ENCODE results near the gene CTDSPL. TPM values are rescaled to one million over a fixed set of nuclear protein-coding genes. Genes with fewer than 3 reads are reported as not detected.

Gene CTDSPL
- total and polyA plus RNA-seq, 2 donors, result 36.9 to 58.2 TPM

- Histone ChIP-seq H3K27ac (ENCODE audit: low read depth) (no peak overlapping the region), H3K36me3 (ENCODE audit: insufficient read depth) (no peaks in the 10 kb centered on the region), H3K4me3 (ENCODE audit: low read depth, low read length) (no peak overlapping the region), H3K4me1 (ENCODE audit: insufficient read depth) (no peaks in the 10 kb centered on the region)
- DNase-seq (ENCODE audit: extremely low spot score), result no peak
- 83% methylated on average over 3 of the region's 3 CpGs for WGBS
Observed at GRCh38 chr3:37888421-37888820, 26.7 kb downstream of the CTDSPL start.

GRCh38 chr3:37890522-37890921 is 28.8 kb downstream of the CTDSPL start:
- Histone ChIP-seq H3K27ac (ENCODE audit: low read depth) (no peak overlapping the region), H3K4me3 (ENCODE audit: low read depth, low read length) (no peak overlapping the region), H3K36me3 (ENCODE audit: insufficient read depth) (no peaks in the 10 kb centered on the region), H3K4me1 (ENCODE audit: insufficient read depth) (no peaks in the 10 kb centered on the region)
- 86% methylated on average over 5 of the region's 5 CpGs for WGBS
- DNase-seq (ENCODE audit: extremely low spot score), result no peak

- Histone ChIP-seq H3K4me1 (ENCODE audit: insufficient read depth) (no peaks in the 10 kb centered on the region), H3K36me3 (ENCODE audit: insufficient read depth) (no peaks in the 10 kb centered on the region), H3K4me3 (ENCODE audit: low read depth, low read length) (no peak overlapping the region), H3K27ac (ENCODE audit: low read depth) (no peak overlapping the region)
- DNase-seq (ENCODE audit: extremely low spot score), result no peak
- 47% methylated on average over 3 of the region's 3 CpGs for WGBS
Observed at GRCh38 chr3:37891227-37891626, 29.5 kb downstream of the CTDSPL start.

- Histone ChIP-seq H3K4me3 (ENCODE audit: low read depth, low read length) (no peak overlapping the region), H3K4me1 (ENCODE audit: insufficient read depth) (no peaks in the 10 kb centered on the region), H3K27ac (ENCODE audit: low read depth) (no peak overlapping the region), H3K36me3 (ENCODE audit: insufficient read depth) (no peaks in the 10 kb centered on the region)
- 36% methylated on average over 3 of the region's 3 CpGs for WGBS
- no peak for DNase-seq (ENCODE audit: extremely low spot score)
Observed at GRCh38 chr3:37892927-37893600, 31.4 kb downstream of the CTDSPL start.

GRCh38 chr3:37896827-37897226 is 35.1 kb downstream of the CTDSPL start:
- DNase-seq (ENCODE audit: extremely low spot score), result no peak
- H3K4me3 ChIP-seq (ENCODE audit: low read depth, low read length), result no peak overlapping the region
- H3K36me3 ChIP-seq (ENCODE audit: insufficient read depth), result no peaks in the 10 kb centered on the region
- 47% methylated on average over 2 of the region's 2 CpGs for WGBS
- no peaks in the 10 kb centered on the region for H3K4me1 ChIP-seq (ENCODE audit: insufficient read depth)
- no peak overlapping the region for H3K27ac ChIP-seq (ENCODE audit: low read depth)

- no peak overlapping the region for H3K27ac ChIP-seq (ENCODE audit: low read depth)
- no peak overlapping the region for H3K4me3 ChIP-seq (ENCODE audit: low read depth, low read length)
- no peaks in the 10 kb centered on the region for H3K36me3 ChIP-seq (ENCODE audit: insufficient read depth)
- no peak for DNase-seq (ENCODE audit: extremely low spot score)
- 20% methylated on average over 6 of the region's 6 CpGs for whole genome bisulfite sequencing
- no peaks in the 10 kb centered on the region for H3K4me1 ChIP-seq (ENCODE audit: insufficient read depth)
Observed at GRCh38 chr3:37897763-37898162, 36.1 kb downstream of the CTDSPL start.

GRCh38 chr3:37898424-37898823 is 36.7 kb downstream of the CTDSPL start:
- H3K4me1 ChIP-seq (ENCODE audit: insufficient read depth), result no peaks in the 10 kb centered on the region
- DNase-seq (ENCODE audit: extremely low spot score), result no peak
- no peak overlapping the region for H3K27ac ChIP-seq (ENCODE audit: low read depth)
- 65% methylated on average over 3 of the region's 3 CpGs for WGBS
- no peak overlapping the region for H3K4me3 ChIP-seq (ENCODE audit: low read depth, low read length)
- no peaks in the 10 kb centered on the region for H3K36me3 ChIP-seq (ENCODE audit: insufficient read depth)

GRCh38 chr3:37899101-37899707 is 37.5 kb downstream of the CTDSPL start:
- no peak for DNase-seq (ENCODE audit: extremely low spot score)
- H3K4me1 ChIP-seq (ENCODE audit: insufficient read depth), result no peaks in the 10 kb centered on the region
- 89% methylated on average over 3 of the region's 3 CpGs for WGBS
- no peaks in the 10 kb centered on the region for H3K36me3 ChIP-seq (ENCODE audit: insufficient read depth)
- H3K4me3 ChIP-seq (ENCODE audit: low read depth, low read length), result no peak overlapping the region
- H3K27ac ChIP-seq (ENCODE audit: low read depth), result no peak overlapping the region

GRCh38 chr3:37899711-37900306 is 38.1 kb downstream of the CTDSPL start:
- no peaks in the 10 kb centered on the region for H3K36me3 ChIP-seq (ENCODE audit: insufficient read depth)
- H3K27ac ChIP-seq (ENCODE audit: low read depth), result no peak overlapping the region
- 94% methylated on average over 3 of the region's 3 CpGs for WGBS
- H3K4me1 ChIP-seq (ENCODE audit: insufficient read depth), result no peaks in the 10 kb centered on the region
- no peak for DNase-seq (ENCODE audit: extremely low spot score)
- H3K4me3 ChIP-seq (ENCODE audit: low read depth, low read length), result no peak overlapping the region

GRCh38 chr3:37901721-37902120 is 40.0 kb downstream of the CTDSPL start:
- no peak for DNase-seq (ENCODE audit: extremely low spot score)
- no peak overlapping the region for H3K27ac ChIP-seq (ENCODE audit: low read depth)
- WGBS, result 69% methylated on average over 2 of the region's 2 CpGs
- no peaks in the 10 kb centered on the region for H3K36me3 ChIP-seq (ENCODE audit: insufficient read depth)
- H3K4me3 ChIP-seq (ENCODE audit: low read depth, low read length), result no peak overlapping the region
- H3K4me1 ChIP-seq (ENCODE audit: insufficient read depth), result no peaks in the 10 kb centered on the region

GRCh38 chr3:37902674-37903073 is 41.0 kb downstream of the CTDSPL start:
- WGBS, result 93% methylated on average over 4 of the region's 4 CpGs
- DNase-seq (ENCODE audit: extremely low spot score), result no peak
- no peaks in the 10 kb centered on the region for H3K36me3 ChIP-seq (ENCODE audit: insufficient read depth)
- H3K4me3 ChIP-seq (ENCODE audit: low read depth, low read length), result no peak overlapping the region
- no peaks in the 10 kb centered on the region for H3K4me1 ChIP-seq (ENCODE audit: insufficient read depth)
- no peak overlapping the region for H3K27ac ChIP-seq (ENCODE audit: low read depth)

GRCh38 chr3:37903320-37903719 is 41.6 kb downstream of the CTDSPL start:
- DNase-seq (ENCODE audit: extremely low spot score), result no peak
- Histone ChIP-seq H3K4me3 (ENCODE audit: low read depth, low read length) (no peak overlapping the region), H3K4me1 (ENCODE audit: insufficient read depth) (no peaks in the 10 kb centered on the region), H3K27ac (ENCODE audit: low read depth) (no peak overlapping the region), H3K36me3 (ENCODE audit: insufficient read depth) (no peaks in the 10 kb centered on the region)
- 73% methylated on average over 2 of the region's 2 CpGs for WGBS

GRCh38 chr3:37903734-37904133 is 42.1 kb downstream of the CTDSPL start:
- Histone ChIP-seq H3K27ac (ENCODE audit: low read depth) (no peak overlapping the region), H3K4me1 (ENCODE audit: insufficient read depth) (no peaks in the 10 kb centered on the region), H3K36me3 (ENCODE audit: insufficient read depth) (no peaks in the 10 kb centered on the region), H3K4me3 (ENCODE audit: low read depth, low read length) (no peak overlapping the region)
- DNase-seq (ENCODE audit: extremely low spot score), result no peak
- 93% methylated on average over 3 of the region's 3 CpGs for WGBS

- Histone ChIP-seq H3K4me1 (ENCODE audit: insufficient read depth) (no peaks in the 10 kb centered on the region), H3K27ac (ENCODE audit: low read depth) (no peak overlapping the region), H3K4me3 (ENCODE audit: low read depth, low read length) (no peak overlapping the region), H3K36me3 (ENCODE audit: insufficient read depth) (no peaks in the 10 kb centered on the region)
- DNase-seq (ENCODE audit: extremely low spot score), result no peak
- WGBS, result 31% methylated on average over 1 of the region's 1 CpG
Observed at GRCh38 chr3:37904601-37905000, 42.9 kb downstream of the CTDSPL start.
